Renal cortical epithelial cell (primary cell): ENCODE measurements around the gene TBCCD1. TPM values are rescaled to one million over a fixed set of nuclear protein-coding genes. Genes with fewer than 3 reads are reported as not detected.

Experiments used
- total RNA-seq: library from RNA; depleted of rRNA; stranded (reverse); fragments of >200 nt; gene quantifications from 2 replicates; pipeline ENCODE4 v1.2.3, GENCODE V29; 2014

Gene TBCCD1
- total RNA-seq, 1 donor from 2014 or later: 15.5 TPM

Other genes starting within 250 kb of the TBCCD1 start
- gene DGKG, start 205.1 kb downstream of the TBCCD1 start, total RNA-seq: 0.15 and 6.8 TPM in 2 replicates
- 1.2 TPM in 1 of 2 replicates, not detected in the other for gene CRYGS, start 23.0 kb downstream of the TBCCD1 start, total RNA-seq
- gene DNAJB11, start 3.4 kb upstream of the TBCCD1 start, total RNA-seq: 57.9 and 62.9 TPM in 2 replicates
- gene AHSG, start 45.7 kb upstream of the TBCCD1 start, total RNA-seq: not detected in 2 replicates
- gene FETUB, start 73.1 kb upstream of the TBCCD1 start, total RNA-seq: not detected in 2 replicates
- gene HRG, start 98.7 kb upstream of the TBCCD1 start, total RNA-seq: 0.15 TPM in 1 of 2 replicates, not detected in the other
- gene KNG1, start 150.0 kb upstream of the TBCCD1 start, total RNA-seq: 0.99 TPM in 1 of 2 replicates, not detected in the other
- 725 and 842 TPM in 2 replicates for gene EIF4A2, start 216.2 kb upstream of the TBCCD1 start, total RNA-seq
- gene RFC4, start 239.1 kb upstream of the TBCCD1 start, total RNA-seq: 22.0 and 35.3 TPM in 2 replicates